NCI-H2227 (cell line): ENCODE measurements around the gene RUFY2.
"Not testable (repeated sequence)": the region's sequence is repeated elsewhere in the genome, so short reads cannot be mapped to it uniquely, and the experiment has no call there.

ENCODE experiments used
- DNase-seq: peaks from one replicate; lab custom pipeline; 2025; ENCODE audit not compliant: unreplicated experiment; lab: John Stamatoyannopoulos, UW

Gene RUFY2

GRCh38 chr10:68327889-68328786, 78.9 kb downstream of the RUFY2 start:
- DNase-seq, result peak; percentile 55

- DNase-seq, result not testable (repeated sequence)
Measured at GRCh38 chr10:68324396-68324795, 82.7 kb downstream of the RUFY2 start.

GRCh38 chr10:68318331-68319059, 88.6 kb downstream of the RUFY2 start:
- no peak for DNase-seq

- DNase-seq, result no peak
Measured at GRCh38 chr10:68315582-68315981, 91.5 kb downstream of the RUFY2 start.

- not testable (repeated sequence) for DNase-seq
Measured at GRCh38 chr10:68314930-68315329, 92.1 kb downstream of the RUFY2 start.

GRCh38 chr10:68310531-68310930, 96.5 kb downstream of the RUFY2 start:
- DNase-seq, result no peak

- DNase-seq, result no peak
Measured at GRCh38 chr10:68305854-68306253, 101.2 kb downstream of the RUFY2 start.

GRCh38 chr10:68303849-68304412, 103.1 kb downstream of the RUFY2 start:
- no peak for DNase-seq

GRCh38 chr10:68302871-68303270, 104.2 kb downstream of the RUFY2 start:
- no peak for DNase-seq

GRCh38 chr10:68302503-68302823, 104.6 kb downstream of the RUFY2 start:
- no peak for DNase-seq

- peak; percentile 52 for DNase-seq
Measured at GRCh38 chr10:68301790-68302502, 105.1 kb downstream of the RUFY2 start.

GRCh38 chr10:68301301-68301700, 105.8 kb downstream of the RUFY2 start:
- DNase-seq, result no peak

- DNase-seq, result no peak
Measured at GRCh38 chr10:68296843-68297663, 110.0 kb downstream of the RUFY2 start.
